HL-60/S4 treated with phorbol 12-myristate 13-acetate at 8.2 ng/mL for 4 days and 3 days (cell line): ENCODE measurements around the gene PRICKLE1.

Source experiments
- in situ Hi-C: fragments of 300-500 bp; cut with MboI; formaldehyde crosslinking; loops from 2 replicates; pipeline ENCODE4 v1.15.0; 2022; ENCODE audit warnings: low sequenced_read_pairs

Gene PRICKLE1

DNA sequence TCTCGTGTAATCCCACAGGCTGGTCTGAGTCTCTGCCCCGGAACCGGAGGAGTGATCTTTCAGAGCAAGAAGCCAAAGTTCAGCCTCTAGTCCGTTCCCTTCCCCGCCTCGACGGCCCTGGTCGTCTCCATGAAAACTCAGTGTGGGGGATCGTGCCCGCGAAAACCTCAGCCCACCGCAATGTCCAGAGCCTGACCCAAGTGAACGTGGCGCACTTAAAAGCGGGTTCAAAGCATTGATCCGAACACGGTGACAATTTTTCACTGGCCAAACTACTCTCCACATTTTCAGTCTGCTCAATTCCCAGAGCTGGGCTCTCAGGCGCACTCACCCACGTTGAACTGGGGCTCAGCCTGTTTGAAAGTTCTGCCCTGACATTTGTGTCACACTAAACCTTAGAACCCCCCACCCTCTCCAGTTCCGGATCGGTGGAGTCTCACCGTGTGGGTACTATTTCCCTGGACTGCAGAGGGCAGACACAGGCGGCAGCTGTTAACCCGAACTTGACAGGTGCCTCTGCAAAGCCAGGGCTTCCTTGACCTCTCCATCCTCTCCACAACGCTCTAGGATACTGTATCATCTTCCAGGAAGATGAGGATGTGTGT is 886 bp upstream of the PRICKLE1 start:
- in situ Hi-C loops: no loop called here

- in situ Hi-C loops: no loop called here
Measured at GRCh38 chr12:42588524-42589464, 752 bp downstream of the PRICKLE1 start.

- in situ Hi-C loops: no loop called here
Measured at GRCh38 chr12:42587601-42588523, 1.7 kb downstream of the PRICKLE1 start.

- in situ Hi-C loops: no loop called here
Measured at GRCh38 chr12:42586268-42586667, 3.3 kb downstream of the PRICKLE1 start.

DNA sequence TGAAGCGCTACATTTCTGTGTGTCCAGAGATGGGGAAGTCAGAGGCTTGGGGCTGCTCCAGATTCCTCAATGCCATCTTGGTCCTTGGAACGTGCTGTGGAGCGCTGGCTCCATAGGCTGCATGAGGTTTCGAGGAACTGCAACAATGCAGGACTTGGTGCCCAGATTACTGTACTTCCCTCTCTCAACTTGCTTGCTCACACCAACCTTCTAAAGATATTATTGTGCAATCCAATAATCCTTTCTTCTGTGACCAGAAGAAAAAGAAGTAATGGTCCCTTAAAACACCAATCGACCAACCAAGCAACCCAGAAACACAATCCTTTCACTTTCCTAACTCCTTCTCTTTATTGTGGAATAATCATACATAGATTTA is 3.7 kb downstream of the PRICKLE1 start:
- in situ Hi-C loops: no loop called here

DNA sequence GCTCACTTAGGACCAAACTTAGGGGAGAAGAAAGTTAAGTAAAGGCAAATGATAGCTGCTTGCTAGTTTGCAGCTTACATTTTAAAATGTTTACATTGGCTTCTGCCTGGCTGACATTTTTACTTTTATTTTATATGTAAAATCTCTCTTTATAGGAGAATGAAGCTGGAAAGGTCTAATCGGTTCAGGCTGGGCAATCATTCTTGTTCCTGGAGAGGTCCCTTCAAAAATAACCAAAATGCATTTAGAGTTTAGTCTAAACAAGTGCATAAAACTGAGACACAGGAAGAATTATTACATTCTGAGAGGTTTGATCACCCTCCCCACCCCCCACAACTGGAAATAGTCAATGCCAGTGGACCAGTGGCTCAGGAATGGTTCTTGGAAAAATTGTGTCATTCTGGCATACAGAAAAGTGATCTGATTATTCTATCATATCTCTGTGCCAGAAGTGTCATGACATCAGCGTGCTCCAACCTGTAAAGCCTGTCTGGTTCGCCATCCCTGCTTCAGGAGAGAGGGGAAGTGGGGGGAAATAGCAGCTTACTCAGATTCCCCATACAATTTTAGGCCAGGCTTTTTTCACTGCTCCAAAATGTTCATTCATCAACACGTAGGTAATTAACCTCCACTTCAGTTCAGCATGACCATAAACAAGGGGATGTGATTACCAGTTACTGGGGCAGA is 4.2 kb downstream of the PRICKLE1 start:
- in situ Hi-C loops: no loop called here

GRCh38 chr12:42584651-42585111 is 4.9 kb downstream of the PRICKLE1 start:
- in situ Hi-C loops: no loop called here

- in situ Hi-C loops: no loop called here
Measured at GRCh38 chr12:42583016-42583415, 6.5 kb downstream of the PRICKLE1 start.

DNA sequence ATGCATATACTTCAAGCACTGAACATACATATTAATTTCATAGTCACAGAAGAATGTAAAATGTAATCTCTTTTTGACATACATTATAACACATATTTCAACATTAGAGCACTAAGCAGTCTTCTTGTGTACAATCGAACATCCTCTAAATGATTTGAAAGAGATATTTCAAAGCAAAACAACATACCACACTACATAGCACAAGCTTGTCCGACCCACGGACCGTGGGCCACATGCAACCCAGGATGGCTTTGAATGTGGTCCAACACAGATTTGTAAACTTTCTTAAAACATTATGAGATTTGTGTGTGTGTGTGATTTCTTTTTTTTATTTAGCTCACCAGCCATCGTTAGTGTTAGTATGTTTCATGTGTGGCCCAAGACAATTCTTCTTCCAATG is 7.0 kb downstream of the PRICKLE1 start:
- in situ Hi-C loops: no loop called here

DNA sequence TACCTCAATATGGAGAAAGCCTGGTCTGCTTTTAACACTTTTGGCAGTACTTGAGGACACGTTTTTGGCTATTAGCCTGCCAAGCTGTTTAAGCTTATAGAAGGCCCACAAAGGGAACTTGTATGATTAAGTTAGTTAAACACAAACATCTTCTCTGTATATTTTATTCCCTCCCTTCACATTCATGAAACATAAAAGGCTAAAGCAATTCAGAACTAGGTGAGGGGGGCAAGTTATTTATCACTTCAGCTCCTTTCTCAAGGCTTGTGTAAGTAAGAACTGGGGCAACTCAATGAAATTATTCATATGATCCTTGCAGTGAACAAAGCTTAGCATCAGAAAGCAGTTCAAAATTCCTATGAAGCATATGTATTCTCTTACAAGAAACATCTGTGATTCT is 7.5 kb downstream of the PRICKLE1 start:
- in situ Hi-C loops: no loop called here

DNA sequence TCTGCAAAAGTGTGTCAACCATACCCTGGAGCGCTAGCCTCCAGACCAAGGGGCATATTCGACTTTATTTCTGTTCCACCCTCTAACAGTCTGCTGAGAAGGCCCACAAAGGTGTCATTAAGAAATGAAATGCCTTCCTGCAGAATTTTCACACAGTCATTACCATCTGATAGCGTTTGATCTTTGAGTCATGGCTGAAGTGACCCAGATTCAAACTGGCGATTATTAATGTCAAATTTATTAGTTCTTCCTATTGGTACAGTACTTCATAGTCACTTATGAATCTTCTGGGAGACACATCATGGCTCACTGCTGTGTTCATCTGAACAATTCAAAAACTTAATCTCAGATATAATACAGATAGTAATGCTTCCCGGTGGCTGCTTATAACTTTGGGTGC is 13.2 kb downstream of the PRICKLE1 start:
- in situ Hi-C loops: no loop called here

GRCh38 chr12:42575717-42576116 is 13.8 kb downstream of the PRICKLE1 start:
- in situ Hi-C loops: no loop called here

DNA sequence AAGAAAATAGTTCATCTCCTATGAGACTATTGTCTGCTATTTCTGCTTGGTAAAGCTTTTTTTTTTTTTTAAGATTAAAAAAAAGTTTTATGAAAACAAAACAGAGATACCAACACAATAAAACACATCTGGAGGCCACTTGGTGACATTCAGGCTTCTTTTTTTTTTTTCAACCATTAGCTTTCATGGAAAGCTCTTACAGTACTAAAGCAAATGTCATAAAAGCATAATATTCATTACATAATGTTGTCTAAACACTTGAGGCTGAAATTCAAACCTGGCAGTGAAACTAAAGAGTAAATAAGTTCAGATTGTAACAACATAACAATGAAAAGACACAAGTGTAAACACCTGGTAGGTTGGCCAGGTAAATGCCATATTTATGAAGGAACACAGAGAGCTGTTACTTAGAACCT is 14.7 kb downstream of the PRICKLE1 start:
- in situ Hi-C loops: loop anchor here (25.0 kb wide), 1 partner anchor 288 kb away; no protein-coding TSS in a partner anchor

DNA sequence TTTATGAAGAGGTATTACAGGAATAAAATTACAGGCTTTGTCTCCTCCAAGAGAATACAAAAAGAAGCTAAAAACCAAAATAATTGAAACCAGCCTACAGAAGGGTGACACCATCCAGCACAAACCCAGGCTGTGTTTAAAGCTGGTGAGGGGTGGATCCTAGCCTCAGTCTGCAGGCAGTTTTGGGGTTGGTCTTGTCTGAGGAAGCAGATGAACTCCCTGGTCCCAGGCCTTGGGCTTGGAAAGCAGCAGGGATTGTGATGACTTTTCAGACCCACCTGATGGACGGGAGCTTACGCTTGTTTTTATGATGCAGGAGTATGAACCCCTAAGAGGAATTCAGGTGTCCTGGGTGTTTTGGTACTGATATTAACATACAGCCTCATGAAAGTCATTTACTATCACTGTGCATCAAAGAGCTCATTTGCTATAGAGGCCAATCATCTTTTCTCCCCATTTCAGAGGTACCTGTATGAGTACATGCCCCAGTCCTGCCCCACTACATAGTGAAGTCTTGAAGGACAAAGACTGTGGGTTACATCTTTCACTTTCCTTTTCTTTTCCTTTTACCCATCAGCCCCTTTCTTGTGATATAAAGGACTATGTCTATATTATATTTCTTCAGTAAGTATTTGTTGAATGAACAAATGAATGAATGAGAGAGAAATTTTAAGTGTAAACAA is 18.1 kb downstream of the PRICKLE1 start:
- in situ Hi-C loops: loop anchor here (25.0 kb wide), 1 partner anchor 284 kb away; no protein-coding TSS in a partner anchor

DNA sequence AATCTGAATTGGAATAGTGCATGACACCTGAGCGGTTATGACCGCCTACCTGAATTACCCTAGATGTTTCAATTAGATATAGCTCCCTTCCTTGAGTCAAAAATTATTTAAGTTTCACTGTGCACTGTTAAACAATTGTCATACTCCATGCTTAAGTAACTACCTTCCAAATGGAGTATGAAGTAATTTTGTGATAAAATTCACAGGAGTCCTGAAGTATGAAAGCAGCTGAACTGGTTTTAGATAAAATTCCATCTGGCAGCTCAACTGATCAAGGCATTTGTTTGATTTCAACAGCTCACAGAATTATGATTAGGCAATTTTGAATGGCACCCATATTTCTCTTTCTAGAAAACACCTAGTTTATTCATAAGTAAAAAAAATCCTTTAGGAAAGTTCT is 19.5 kb downstream of the PRICKLE1 start:
- in situ Hi-C loops: loop anchor here (25.0 kb wide), 1 partner anchor 283 kb away; no protein-coding TSS in a partner anchor

GRCh38 chr12:42568952-42569915 is 20.3 kb downstream of the PRICKLE1 start:
- in situ Hi-C loops: loop anchor here (25.0 kb wide), 1 partner anchor 282 kb away; no protein-coding TSS in a partner anchor

DNA sequence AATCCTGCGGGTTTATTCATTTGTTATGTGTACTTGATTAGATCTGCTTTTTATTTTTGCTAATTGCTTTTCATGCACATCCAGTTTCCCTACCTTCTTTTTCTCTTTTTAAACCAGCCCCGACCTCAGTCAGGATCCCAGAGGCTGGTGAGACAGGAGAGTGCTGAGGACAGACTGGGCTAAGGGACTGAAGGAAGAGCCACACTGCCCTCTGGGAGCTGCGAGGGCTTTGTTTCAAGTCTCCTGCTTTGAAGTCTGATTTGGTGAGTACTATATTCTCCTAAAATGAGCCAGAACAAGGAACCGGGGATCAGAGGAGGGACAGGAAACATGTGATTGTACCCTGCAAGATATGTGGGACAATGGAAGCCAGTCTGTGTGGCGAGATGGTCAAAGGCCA is 23.9 kb downstream of the PRICKLE1 start:
- in situ Hi-C loops: loop anchor here (25.0 kb wide), 1 partner anchor 278 kb away; no protein-coding TSS in a partner anchor

DNA sequence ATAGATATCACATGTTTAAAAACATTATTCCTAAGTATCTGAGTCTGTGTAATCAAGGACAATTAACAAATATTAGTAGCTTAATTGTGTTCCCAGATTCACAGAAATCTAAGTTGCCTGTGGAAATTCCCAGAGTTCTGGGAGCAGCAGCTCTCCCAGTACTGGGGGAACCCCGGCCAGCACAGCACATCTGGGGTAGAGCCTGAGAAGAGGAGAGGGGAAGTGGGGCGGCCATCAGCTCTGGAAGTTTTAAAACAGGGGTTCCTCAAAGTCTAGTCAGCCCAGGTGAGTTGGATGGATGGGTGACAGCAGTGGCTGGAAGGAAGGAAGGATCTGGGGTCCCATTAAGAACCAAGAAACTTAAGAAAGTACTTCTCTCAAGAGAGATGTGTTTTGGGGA is 24.6 kb downstream of the PRICKLE1 start:
- in situ Hi-C loops: loop anchor here (25.0 kb wide), 1 partner anchor 278 kb away; no protein-coding TSS in a partner anchor
